DMS79 (cell line): ENCODE data around the gene SSTR4.

Experiments
- DNase-seq: peaks from one replicate; lab custom pipeline; 2025; lab: John Stamatoyannopoulos, UW

The SSTR4 gene

GRCh38 chr20:23065266-23066201 is 30.4 kb downstream of the SSTR4 start:
- no peak for DNase-seq

GRCh38 chr20:23066772-23067171 is 31.7 kb downstream of the SSTR4 start:
- no peak for DNase-seq

GRCh38 chr20:23068283-23068682 is 33.2 kb downstream of the SSTR4 start:
- DNase-seq = no peak

DNA sequence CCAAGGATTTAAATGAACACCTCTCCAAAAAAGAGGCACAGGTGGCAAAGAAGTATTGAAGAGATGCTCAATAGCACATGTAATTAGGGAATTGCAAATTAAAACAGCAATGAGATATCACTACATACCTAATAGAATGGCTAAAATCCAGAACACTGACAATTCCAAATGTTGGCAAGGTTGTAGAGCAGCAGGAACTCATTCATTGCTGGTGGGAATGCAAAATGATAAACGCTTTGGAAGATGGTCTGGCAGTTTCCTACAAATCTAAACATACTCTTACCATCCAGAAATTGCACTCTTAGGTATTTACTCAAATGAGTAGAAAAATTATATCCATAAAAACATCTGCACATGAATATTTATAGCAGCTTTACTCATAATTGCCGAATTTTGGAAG is 34.0 kb downstream of the SSTR4 start:
- DNase-seq = no peak

DNA sequence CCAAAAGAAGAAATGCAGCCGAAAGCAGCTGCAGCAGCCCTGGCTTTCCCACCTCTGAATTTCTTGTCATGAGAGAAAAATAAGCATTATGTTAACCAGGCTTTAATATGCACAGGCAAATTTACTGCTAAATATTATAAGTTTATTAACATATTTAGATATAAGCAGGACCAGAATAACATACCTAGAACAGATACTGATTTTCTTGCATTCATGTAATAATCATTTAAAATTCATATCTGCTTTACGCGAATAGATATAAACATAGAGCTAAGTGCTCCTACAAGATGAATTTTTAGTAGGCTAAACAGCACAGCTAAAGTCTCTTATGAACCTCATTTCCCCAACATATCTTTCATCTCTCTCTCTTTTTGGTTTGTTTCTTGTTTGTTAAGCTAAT is 36.3 kb downstream of the SSTR4 start:
- DNase-seq = no peak

GRCh38 chr20:23071996-23072395 is 36.9 kb downstream of the SSTR4 start:
- no peak for DNase-seq

- no peak for DNase-seq
Observed at GRCh38 chr20:23072892-23073586, 37.9 kb downstream of the SSTR4 start.

GRCh38 chr20:23074052-23074451 is 38.9 kb downstream of the SSTR4 start:
- DNase-seq = no peak

- no peak for DNase-seq
Observed at GRCh38 chr20:23077277-23077676, 42.2 kb downstream of the SSTR4 start.

GRCh38 chr20:23078351-23079015 is 43.4 kb downstream of the SSTR4 start:
- no peak for DNase-seq

- no peak for DNase-seq
Observed at GRCh38 chr20:23079016-23079351, 43.9 kb downstream of the SSTR4 start.

GRCh38 chr20:23079926-23080325 is 44.8 kb downstream of the SSTR4 start:
- DNase-seq = no peak

DNA sequence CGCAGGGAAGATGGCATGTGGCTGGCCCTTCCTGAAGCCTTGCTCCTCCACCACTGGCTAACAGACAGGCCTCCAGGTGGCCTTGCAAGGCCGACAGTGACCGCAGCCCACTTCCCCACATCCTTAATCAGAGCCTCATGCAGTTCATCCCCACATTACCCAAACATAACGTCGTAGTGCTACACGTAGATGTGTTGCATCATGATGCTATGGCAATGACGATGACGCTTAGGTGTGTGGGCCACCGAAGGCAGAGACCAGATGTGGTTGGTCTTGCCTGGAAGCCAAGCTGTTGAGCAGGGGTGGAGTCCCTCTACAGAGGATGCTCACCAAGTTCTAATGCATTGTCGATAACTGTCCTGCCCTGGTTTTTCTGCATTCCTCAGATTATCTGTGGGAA is 45.4 kb downstream of the SSTR4 start:
- no peak for DNase-seq

- DNase-seq = no peak
Observed at GRCh38 chr20:23081263-23081819, 46.2 kb downstream of the SSTR4 start.

DNA sequence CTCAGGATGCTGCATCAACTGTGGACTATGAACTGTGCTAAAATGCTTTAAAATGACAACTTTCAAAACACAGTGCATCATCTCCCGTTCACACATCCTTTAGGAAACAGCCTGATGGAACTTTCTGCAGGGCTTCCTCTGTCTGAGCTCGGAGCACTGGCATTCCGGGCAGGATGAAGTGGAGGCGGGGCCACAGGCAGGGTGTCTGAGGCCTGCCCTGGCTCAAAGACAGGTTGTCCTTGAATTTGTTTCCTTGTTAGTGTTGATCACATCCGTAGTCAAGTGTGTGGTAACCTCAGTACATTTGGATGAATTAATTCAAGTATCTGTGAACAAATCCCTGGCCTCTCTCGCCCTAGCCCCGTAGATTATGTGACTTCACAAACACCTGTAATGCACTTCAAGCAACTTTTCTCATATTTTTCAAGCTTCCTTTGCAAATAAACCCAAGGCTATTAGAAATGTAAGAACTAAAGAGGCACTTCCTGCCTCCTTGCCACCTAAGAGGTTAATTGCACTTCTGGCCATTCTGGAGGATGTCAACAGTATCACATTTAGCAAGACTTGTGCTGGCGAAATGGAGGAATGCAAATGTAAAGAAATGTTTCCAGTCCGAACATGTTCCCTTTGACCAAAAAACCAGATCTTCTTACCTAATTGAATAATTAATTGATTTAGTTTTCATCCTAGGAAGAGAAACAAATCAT is 47.9 kb downstream of the SSTR4 start:
- peak; percentile 21 for DNase-seq

- no peak for DNase-seq
Observed at GRCh38 chr20:23083553-23084220, 48.6 kb downstream of the SSTR4 start.

DNA sequence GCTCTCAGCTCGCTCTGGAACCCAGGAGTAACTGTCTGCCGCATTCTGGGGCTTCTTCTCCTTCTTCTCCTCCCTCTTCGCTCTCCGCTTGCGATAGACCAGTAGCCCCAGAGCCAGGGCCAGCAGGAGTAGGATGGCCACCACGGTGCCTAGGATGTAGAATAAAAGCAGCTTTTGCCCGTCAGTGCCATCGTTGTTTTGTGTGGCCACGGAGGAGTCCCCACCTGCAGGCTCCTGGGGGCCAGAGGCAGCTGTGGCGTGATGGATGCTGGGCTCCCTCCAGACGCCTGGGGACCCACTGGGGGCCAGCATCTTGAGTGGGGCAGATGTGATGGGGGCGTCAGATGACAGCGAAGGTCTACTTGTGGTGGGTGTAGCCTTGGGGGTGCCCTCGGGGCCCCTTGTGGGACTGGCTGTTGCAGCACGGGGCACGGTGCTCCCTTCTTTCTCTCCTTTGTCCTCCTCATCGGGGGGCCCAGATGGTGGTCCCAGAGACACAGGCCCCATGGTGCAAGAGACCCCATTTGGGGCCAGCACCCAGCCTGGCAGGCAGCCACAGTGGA is 49.3 kb downstream of the SSTR4 start:
- DNase-seq = no peak

DNA sequence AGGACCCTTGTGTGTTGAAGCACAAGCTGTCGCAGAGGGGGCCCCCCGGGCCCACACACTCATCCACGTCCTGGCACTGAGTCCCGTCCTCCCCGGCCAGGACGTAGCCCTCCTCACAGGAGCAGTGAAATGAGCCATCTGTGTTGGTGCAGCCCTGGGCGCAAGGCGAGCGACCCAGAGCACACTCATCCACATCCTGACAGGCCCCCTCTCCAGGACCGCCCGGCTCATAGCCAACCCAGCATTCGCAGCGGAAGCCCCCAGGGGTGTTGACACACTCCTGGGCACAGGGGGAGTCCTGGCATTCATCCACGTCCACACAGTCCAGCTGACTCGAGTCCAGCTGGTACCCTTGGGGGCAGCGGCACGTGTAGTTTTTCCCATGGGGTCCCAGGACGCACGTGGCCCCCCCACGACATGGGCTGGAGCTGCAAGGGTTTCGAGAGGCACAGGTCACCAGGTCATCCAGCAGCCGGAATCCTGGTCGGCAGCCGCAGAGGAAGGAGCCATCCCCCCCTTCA is 49.8 kb downstream of the SSTR4 start:
- no peak for DNase-seq

- no peak for DNase-seq
Observed at GRCh38 chr20:23085436-23086055, 50.4 kb downstream of the SSTR4 start.

DNA sequence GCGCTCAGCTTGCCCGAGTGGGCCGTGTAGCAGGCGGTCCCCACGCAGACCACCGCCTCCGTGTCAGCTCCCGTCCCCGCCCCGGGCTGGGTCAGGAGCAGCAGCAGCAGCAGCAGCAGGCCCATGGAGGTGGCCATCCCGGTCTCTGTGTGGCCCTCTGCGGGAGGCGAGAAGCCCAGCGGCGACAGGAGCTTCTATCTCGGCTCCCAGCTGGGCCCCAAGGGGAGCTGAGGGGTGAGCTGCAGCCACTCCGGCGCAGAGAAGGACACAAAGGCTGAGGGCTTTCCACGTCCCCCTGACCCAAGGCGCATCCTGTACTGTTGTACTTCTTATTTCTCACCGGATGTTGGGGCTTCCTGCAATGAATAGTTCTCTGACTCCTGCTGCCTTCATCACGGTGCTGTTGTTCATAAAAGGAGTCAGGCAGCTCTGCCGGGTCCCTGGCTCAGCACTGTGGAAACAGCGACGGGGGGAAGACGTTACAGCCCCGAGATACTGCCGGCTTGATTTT is 51.0 kb downstream of the SSTR4 start, which contains the start of gene CD93:
Gene CD93, minus strand, starts transcription at position 269 of the 511 bp plus-strand sequence. Its CDS starts 132 bp downstream, at position 137.
- no peak for DNase-seq
